Omental fat pad (tissue), 4 donors: ENCODE results near the gene UGT2A3. TPM values are rescaled to one million over a fixed set of nuclear protein-coding genes. Genes with fewer than 3 reads are reported as not detected.
"Not testable (repeated sequence)": the region's sequence is repeated elsewhere in the genome, so short reads cannot be mapped to it uniquely, and the experiment has no call there.

Experiments used
- ATAC-seq: fragments of 150-250 bp; one replicate; pipeline ENCODE4 v1.9.1; 2016; ENCODE audit warnings: mild to moderate bottlenecking, moderate library complexity; ENCODE audit not compliant: low FRiP score
- DNase-seq: peaks from one replicate; pipeline ENCODE4 v3.0.0-alpha.2; 2019; ENCODE audit warnings: low spot score
- total RNA-seq, 4 donors: library from RNA; depleted of rRNA; stranded (reverse); fragments of >200 nt; gene quantifications; one replicate each; pipeline ENCODE4 v1.1.0, GENCODE V29; 2016
- TF ChIP-seq, protein P1 (sequence below), 3 donors: fragments of 450-650 bp; IDR thresholded peaks; one replicate each; pipeline ENCODE4 v1.5.1; 2016 to 2017; ENCODE audit warnings: antibody characterized with exemption in 3 of 3, mild to moderate bottlenecking in 3 of 3, moderate library complexity in 2 of 3

Gene UGT2A3
- total RNA-seq, 4 donors from 2014 or later = not detected

GRCh38 chr4:68962868-68963267, 11.3 kb upstream of the UGT2A3 start:
- no peak for ATAC-seq
- TF ChIP-seq, protein P1, sequence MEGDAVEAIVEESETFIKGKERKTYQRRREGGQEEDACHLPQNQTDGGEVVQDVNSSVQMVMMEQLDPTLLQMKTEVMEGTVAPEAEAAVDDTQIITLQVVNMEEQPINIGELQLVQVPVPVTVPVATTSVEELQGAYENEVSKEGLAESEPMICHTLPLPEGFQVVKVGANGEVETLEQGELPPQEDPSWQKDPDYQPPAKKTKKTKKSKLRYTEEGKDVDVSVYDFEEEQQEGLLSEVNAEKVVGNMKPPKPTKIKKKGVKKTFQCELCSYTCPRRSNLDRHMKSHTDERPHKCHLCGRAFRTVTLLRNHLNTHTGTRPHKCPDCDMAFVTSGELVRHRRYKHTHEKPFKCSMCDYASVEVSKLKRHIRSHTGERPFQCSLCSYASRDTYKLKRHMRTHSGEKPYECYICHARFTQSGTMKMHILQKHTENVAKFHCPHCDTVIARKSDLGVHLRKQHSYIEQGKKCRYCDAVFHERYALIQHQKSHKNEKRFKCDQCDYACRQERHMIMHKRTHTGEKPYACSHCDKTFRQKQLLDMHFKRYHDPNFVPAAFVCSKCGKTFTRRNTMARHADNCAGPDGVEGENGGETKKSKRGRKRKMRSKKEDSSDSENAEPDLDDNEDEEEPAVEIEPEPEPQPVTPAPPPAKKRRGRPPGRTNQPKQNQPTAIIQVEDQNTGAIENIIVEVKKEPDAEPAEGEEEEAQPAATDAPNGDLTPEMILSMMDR (IDR thresholded peaks at IDR 0.05) = no peak

GRCh38 chr4:68960294-68961163, 8.9 kb upstream of the UGT2A3 start:
- TF ChIP-seq, protein P1 (IDR thresholded peaks at IDR 0.05) = no peak
- DNase-seq (no peak), ATAC-seq (no peak)

More at GRCh38 chr4:68962868-68963267, 11.3 kb upstream of the UGT2A3 start:
- DNase-seq = no peak

GRCh38 chr4:68959085-68959484, 7.5 kb upstream of the UGT2A3 start:
- DNase-seq = not testable (repeated sequence)

GRCh38 chr4:68954126-68954525, 2.5 kb upstream of the UGT2A3 start:
- ATAC-seq (no peak), DNase-seq (no peak)
- TF ChIP-seq, protein P1 (IDR thresholded peaks at IDR 0.05) = no peak

More at GRCh38 chr4:68959085-68959484, 7.5 kb upstream of the UGT2A3 start:
- ATAC-seq = not testable (repeated sequence)

- ATAC-seq = no peak
- DNase-seq = no peak
- TF ChIP-seq, protein P1 (IDR thresholded peaks at IDR 0.05) = no peak
Measured at GRCh38 chr4:68953056-68953596, 1.5 kb upstream of the UGT2A3 start.

DNA sequence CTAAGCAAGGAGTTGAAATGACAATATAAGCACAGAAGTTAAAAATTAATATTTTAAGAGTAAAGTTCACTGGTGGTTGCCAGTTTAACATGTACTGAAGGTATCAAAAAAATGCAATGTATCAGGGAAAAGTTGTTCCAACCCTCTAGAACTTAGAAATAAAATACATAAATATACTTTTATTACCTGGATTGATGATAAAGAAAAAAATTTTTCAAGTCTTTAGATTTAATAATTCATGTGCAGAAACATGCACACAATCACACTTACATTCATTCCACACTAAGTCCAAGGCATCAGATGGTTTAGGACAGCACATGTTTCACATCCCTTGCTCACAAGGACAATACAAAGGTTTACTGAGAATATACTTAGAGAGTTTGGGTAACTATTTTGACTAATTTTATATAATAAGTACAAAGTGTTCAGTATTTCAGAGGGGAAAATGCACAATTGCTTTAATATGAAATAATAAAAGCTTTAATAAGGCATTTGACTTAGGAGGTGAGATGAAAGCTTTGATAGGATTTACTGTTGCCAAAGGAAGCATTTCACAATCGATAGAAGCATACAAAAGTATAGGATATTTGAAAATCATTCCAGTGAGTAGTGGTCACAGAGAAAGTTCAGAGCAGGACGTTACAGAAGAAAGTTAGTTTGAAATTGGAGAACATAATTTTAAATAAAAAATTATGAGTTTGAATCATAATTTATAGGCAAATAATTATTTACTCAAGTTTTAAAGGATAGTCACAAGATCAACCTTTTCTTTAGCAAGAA, 392 bp upstream of the UGT2A3 start:
- TF ChIP-seq, protein P1 (IDR thresholded peaks at IDR 0.05) = no peak
- no peak for ATAC-seq
- no peak for DNase-seq

DNA sequence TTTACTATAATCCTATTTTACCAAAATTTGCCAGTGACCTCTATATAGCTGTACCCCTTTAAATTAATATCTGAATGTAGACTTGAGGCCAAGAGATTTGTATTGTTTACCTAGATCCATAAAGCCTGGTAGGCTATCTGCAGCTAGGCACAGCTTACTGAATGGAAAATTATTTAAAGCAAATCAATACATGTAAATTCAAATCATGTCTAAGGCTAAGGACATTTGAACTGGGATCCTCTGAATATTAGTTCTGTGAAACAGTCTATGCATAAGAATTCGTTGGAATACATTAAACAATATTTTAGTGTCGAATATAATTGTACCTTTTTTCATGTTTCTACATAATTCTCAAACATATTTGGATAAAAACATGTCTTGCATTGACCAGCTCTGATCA, 1.6 kb downstream of the UGT2A3 start:
- TF ChIP-seq, protein P1 (IDR thresholded peaks at IDR 0.05) = no peak
- ATAC-seq (no peak), DNase-seq (no peak)
